ENCODE results near the gene SEC14L5.

Gene SEC14L5

DNA sequence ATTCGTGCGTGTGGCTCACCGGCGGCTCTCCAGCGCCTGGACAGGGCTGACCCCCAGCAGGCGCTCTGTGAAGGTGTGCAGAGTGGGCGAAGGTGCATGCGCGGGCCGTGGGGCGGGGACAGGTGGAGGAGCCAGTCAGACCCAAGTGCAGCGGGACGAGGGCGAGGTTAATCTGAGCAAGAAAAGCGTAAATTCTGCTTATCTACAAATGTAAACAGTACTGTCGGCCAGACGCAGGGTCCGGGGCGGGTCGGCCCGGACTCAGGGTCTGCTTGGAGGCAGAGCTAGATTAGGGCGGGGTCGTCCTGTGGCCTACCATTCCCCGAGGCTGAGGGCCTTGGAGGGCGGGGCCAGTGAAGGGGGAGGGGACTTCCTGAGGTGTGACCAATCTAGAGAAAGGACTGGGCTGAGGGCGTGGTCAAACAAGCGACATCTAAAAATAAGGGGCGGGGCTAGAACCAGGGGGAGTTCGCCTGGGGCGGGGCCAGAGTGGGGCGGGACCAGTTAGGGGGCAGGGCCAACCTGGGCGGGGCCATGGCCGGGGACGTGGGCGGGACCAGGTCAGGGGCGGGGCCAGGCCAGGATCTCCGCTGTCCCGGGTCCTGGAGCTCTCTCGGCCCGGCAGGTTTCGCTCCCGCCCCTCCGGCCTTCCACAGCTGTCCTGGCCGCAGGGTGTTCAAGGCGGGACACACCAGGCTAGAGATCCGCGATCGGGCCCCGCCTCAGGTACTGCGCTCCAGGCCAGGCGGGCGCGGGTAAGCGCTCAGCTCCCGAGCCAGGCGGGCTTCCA is at the start of gene SEC14L5:
Gene SEC14L5, plus strand, starts transcription at position 611 of the 790 bp plus-strand sequence. CDS start 994 bp downstream, outside the sequence.
- TF ChIP-seq MYC (IDR thresholded peaks at IDR 0.05; ENCODE audit: low read depth, low read length) (no peak), POLR2A (IDR thresholded peaks at IDR 0.05; ENCODE audit: extremely low read depth, insufficient read length) (no peak), MAX (IDR thresholded peaks at IDR 0.05; ENCODE audit: low read depth, low read length) (no peak)
- TF ChIP-seq, protein P1, sequence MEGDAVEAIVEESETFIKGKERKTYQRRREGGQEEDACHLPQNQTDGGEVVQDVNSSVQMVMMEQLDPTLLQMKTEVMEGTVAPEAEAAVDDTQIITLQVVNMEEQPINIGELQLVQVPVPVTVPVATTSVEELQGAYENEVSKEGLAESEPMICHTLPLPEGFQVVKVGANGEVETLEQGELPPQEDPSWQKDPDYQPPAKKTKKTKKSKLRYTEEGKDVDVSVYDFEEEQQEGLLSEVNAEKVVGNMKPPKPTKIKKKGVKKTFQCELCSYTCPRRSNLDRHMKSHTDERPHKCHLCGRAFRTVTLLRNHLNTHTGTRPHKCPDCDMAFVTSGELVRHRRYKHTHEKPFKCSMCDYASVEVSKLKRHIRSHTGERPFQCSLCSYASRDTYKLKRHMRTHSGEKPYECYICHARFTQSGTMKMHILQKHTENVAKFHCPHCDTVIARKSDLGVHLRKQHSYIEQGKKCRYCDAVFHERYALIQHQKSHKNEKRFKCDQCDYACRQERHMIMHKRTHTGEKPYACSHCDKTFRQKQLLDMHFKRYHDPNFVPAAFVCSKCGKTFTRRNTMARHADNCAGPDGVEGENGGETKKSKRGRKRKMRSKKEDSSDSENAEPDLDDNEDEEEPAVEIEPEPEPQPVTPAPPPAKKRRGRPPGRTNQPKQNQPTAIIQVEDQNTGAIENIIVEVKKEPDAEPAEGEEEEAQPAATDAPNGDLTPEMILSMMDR (IDR thresholded peaks at IDR 0.05; ENCODE audit: low read depth, low read length) = no peak
- H3K4me3 ChIP-seq (ENCODE audit: low read depth, low read length) = no peak within 1 kb of the TSS
- peak; percentile 91 for DNase-seq (ENCODE audit: low read depth)

DNA sequence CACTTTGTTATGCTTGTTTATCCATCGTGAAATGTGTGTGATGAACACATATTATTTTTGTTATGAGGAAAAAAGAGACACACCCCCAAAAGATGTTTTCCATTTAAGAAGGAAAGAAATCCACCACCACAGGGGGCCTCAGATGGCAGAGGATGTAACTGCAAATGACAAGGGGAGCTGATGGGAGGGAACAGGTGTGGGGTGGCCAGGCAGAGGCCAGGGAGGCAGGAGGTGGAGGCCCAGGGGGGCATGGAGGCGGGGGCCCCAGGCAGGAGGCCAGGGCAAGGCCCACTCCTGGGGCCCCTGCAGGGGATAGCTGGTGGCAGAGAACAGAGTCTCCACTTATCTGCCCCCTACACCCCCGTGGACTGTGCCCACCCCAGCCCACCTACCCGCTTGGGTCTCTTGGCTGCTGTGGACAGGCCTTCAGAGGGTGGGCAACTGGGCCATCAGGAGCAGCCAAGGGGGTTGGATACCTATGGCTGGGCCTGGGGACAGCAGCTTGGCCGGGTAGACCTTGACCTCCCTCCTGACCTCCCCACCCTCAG is 49.2 kb upstream of the SEC14L5 start:
- no peak for TF ChIP-seq POLR2A (IDR thresholded peaks at IDR 0.05; ENCODE audit: extremely low read depth, insufficient read length)
- TF ChIP-seq, protein P1 (IDR thresholded peaks at IDR 0.05; ENCODE audit: low read depth, low read length) = no peak
- TF ChIP-seq MYC (IDR thresholded peaks at IDR 0.05; ENCODE audit: low read depth, low read length) = no peak
- no peak for TF ChIP-seq MAX (IDR thresholded peaks at IDR 0.05; ENCODE audit: low read depth, low read length)
- no peak overlapping the region for H3K4me3 ChIP-seq (ENCODE audit: low read depth, low read length)
- DNase-seq (ENCODE audit: low read depth) = no peak

DNA sequence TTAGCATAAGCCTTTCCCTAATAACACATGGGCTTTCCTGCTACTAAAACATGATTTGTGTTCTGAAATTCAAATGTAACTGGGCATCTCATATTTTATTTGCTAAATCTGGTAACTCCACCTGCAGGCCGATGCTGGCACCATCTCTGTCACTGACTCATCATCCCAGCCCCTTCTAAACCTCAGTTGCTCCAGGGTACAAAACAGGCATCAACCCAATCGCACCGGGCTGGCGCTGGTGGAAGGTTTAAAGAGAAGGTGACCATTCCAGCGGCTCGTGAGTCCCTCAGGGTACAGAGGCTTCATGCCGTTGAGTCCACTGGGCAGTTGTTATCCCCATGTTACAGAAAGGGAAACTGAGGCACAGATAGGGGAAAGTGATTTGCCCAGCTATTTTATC is 48.3 kb upstream of the SEC14L5 start:
- H3K4me3 ChIP-seq (ENCODE audit: low read depth, low read length) = no peak overlapping the region
- DNase-seq (ENCODE audit: low read depth) = peak; percentile 25
- TF ChIP-seq, protein P1 (IDR thresholded peaks at IDR 0.05; ENCODE audit: low read depth, low read length) = no peak
- TF ChIP-seq POLR2A (IDR thresholded peaks at IDR 0.05; ENCODE audit: extremely low read depth, insufficient read length) = no peak
- TF ChIP-seq MAX (IDR thresholded peaks at IDR 0.05; ENCODE audit: low read depth, low read length) = no peak
- no peak for TF ChIP-seq MYC (IDR thresholded peaks at IDR 0.05; ENCODE audit: low read depth, low read length)

- H3K4me3 ChIP-seq (ENCODE audit: low read depth, low read length) = no peak overlapping the region
- DNase-seq (ENCODE audit: low read depth) = no peak
- TF ChIP-seq, protein P1 (IDR thresholded peaks at IDR 0.05; ENCODE audit: low read depth, low read length) = no peak
- TF ChIP-seq POLR2A (IDR thresholded peaks at IDR 0.05; ENCODE audit: extremely low read depth, insufficient read length) (no peak), MAX (IDR thresholded peaks at IDR 0.05; ENCODE audit: low read depth, low read length) (no peak), MYC (IDR thresholded peaks at IDR 0.05; ENCODE audit: low read depth, low read length) (no peak)
These were observed 47.3 kb upstream of the SEC14L5 start for GRCh38 chr16:4910828-4911227.

GRCh38 chr16:4911970-4912386 is 46.2 kb upstream of the SEC14L5 start:
- TF ChIP-seq, protein P1 (IDR thresholded peaks at IDR 0.05; ENCODE audit: low read depth, low read length) = no peak
- TF ChIP-seq MAX (IDR thresholded peaks at IDR 0.05; ENCODE audit: low read depth, low read length) = no peak
- no peak for TF ChIP-seq POLR2A (IDR thresholded peaks at IDR 0.05; ENCODE audit: extremely low read depth, insufficient read length)
- no peak for TF ChIP-seq MYC (IDR thresholded peaks at IDR 0.05; ENCODE audit: low read depth, low read length)
- no peak overlapping the region for H3K4me3 ChIP-seq (ENCODE audit: low read depth, low read length)
- no peak for DNase-seq (ENCODE audit: low read depth)

All from NB4 (cell line).